Measurements from ENCODE around the gene CFAP161. TPM values are rescaled to one million over a fixed set of nuclear protein-coding genes. Genes with fewer than 3 reads are reported as not detected.

CFAP161 gene
- total and polyA plus RNA-seq, 2 experiments from 2014 or later = 0.13 TPM; not detected in 1

DNA sequence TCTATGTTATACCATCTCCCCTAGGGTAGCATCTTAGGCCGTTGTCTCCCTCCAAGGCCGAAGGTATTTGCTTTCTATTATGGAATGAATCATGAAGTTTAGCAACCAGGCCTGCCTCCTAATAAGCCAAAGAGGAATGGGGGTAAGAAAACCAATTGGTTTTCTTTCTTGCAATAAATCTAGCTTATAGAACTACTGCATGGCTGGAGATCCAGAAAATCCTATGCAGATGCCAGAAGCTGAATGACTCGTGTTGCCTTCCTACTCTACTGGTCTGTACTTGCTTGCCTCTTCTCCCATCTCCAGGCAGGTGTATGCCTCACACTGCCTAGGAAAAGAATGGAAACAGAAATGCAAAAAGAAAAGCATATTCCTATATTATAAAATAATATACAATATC is 31.5 kb downstream of the CFAP161 start:
- no peak overlapping the region for H3K4me2 ChIP-seq
- Mint-ChIP-seq H3K36me3 (ENCODE audit: low read depth) (no peaks in the 10 kb centered on the region), H3K27me3 (ENCODE audit: insufficient read depth, low read depth, poor library complexity) (peaks cover 3% of the 10 kb centered on the region), H3K4me1 (no peaks in the 10 kb centered on the region), H3K9me3 (peaks cover 8% of the 10 kb centered on the region; the same call in 2 of the 3 replicates), H3K4me3 (no peak overlapping the region), H3K27ac (no peak overlapping the region)
- 0 out of 2 replicates have a peak, but pooled peaks cover 3% of the 10 kb centered on the region for H3K9me2 ChIP-seq (ENCODE audit: insufficient read depth)
- H3F3A ChIP-seq (replicated peaks; ENCODE audit: low read depth) = no peaks in the 10 kb centered on the region
- H3K27ac ChIP-seq (ENCODE audit: low read depth) = no peak overlapping the region
- no peaks in the 10 kb centered on the region for H3K36me3 ChIP-seq (ENCODE audit: insufficient read depth)
- H2AFZ ChIP-seq = no peak overlapping the region
- H3K4me1 ChIP-seq (ENCODE audit: insufficient read depth) = no peaks in the 10 kb centered on the region
- H3K27me3 ChIP-seq (ENCODE audit: insufficient read depth) = no peaks in the 10 kb centered on the region
- no peaks in the 10 kb centered on the region for H3K79me2 ChIP-seq (replicated peaks; ENCODE audit: insufficient read depth)
- no peak overlapping the region for H3K4me3 ChIP-seq
- no peaks in the 10 kb centered on the region for H4K20me1 ChIP-seq (replicated peaks; ENCODE audit: insufficient read depth)
- TF ChIP-seq EZH2phosphoT487 (IDR thresholded peaks at IDR 0.05; ENCODE audit: unreplicated experiment) (no peak), EZH2 (IDR thresholded peaks at IDR 0.05; ENCODE audit: low read depth, unreplicated experiment) (no peak), CREB1 (CRISPR knock-in tag; IDR thresholded peaks at IDR 0.05; ENCODE audit: low read depth) (no peak), ZNF462 (CRISPR knock-in tag; IDR thresholded peaks at IDR 0.05) (no peak), NANOG (IDR thresholded peaks at IDR 0.05; ENCODE audit: borderline replicate concordance) (no peak), ZNF114 (CRISPR knock-in tag; IDR thresholded peaks at IDR 0.05) (no peak), POLR2AphosphoS5 (IDR thresholded peaks at IDR 0.05; ENCODE audit: low read depth) (no peak), JUNB (IDR thresholded peaks at IDR 0.05; ENCODE audit: unreplicated experiment) (no peak), STAT1 (IDR thresholded peaks at IDR 0.05; ENCODE audit: unreplicated experiment) (no peak), ZNF331 (CRISPR knock-in tag; IDR thresholded peaks at IDR 0.05; ENCODE audit: low read depth) (no peak)
- TF ChIP-seq, protein P1, sequence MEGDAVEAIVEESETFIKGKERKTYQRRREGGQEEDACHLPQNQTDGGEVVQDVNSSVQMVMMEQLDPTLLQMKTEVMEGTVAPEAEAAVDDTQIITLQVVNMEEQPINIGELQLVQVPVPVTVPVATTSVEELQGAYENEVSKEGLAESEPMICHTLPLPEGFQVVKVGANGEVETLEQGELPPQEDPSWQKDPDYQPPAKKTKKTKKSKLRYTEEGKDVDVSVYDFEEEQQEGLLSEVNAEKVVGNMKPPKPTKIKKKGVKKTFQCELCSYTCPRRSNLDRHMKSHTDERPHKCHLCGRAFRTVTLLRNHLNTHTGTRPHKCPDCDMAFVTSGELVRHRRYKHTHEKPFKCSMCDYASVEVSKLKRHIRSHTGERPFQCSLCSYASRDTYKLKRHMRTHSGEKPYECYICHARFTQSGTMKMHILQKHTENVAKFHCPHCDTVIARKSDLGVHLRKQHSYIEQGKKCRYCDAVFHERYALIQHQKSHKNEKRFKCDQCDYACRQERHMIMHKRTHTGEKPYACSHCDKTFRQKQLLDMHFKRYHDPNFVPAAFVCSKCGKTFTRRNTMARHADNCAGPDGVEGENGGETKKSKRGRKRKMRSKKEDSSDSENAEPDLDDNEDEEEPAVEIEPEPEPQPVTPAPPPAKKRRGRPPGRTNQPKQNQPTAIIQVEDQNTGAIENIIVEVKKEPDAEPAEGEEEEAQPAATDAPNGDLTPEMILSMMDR (conservative IDR thresholded peaks at IDR 0.05; ENCODE audit: low read depth in 2 of 2) = no peak
- TF ChIP-seq, protein P2, sequence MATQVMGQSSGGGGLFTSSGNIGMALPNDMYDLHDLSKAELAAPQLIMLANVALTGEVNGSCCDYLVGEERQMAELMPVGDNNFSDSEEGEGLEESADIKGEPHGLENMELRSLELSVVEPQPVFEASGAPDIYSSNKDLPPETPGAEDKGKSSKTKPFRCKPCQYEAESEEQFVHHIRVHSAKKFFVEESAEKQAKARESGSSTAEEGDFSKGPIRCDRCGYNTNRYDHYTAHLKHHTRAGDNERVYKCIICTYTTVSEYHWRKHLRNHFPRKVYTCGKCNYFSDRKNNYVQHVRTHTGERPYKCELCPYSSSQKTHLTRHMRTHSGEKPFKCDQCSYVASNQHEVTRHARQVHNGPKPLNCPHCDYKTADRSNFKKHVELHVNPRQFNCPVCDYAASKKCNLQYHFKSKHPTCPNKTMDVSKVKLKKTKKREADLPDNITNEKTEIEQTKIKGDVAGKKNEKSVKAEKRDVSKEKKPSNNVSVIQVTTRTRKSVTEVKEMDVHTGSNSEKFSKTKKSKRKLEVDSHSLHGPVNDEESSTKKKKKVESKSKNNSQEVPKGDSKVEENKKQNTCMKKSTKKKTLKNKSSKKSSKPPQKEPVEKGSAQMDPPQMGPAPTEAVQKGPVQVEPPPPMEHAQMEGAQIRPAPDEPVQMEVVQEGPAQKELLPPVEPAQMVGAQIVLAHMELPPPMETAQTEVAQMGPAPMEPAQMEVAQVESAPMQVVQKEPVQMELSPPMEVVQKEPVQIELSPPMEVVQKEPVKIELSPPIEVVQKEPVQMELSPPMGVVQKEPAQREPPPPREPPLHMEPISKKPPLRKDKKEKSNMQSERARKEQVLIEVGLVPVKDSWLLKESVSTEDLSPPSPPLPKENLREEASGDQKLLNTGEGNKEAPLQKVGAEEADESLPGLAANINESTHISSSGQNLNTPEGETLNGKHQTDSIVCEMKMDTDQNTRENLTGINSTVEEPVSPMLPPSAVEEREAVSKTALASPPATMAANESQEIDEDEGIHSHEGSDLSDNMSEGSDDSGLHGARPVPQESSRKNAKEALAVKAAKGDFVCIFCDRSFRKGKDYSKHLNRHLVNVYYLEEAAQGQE (IDR thresholded peaks at IDR 0.05; ENCODE audit: unreplicated experiment) = no peak
- TF ChIP-seq, protein P3, sequence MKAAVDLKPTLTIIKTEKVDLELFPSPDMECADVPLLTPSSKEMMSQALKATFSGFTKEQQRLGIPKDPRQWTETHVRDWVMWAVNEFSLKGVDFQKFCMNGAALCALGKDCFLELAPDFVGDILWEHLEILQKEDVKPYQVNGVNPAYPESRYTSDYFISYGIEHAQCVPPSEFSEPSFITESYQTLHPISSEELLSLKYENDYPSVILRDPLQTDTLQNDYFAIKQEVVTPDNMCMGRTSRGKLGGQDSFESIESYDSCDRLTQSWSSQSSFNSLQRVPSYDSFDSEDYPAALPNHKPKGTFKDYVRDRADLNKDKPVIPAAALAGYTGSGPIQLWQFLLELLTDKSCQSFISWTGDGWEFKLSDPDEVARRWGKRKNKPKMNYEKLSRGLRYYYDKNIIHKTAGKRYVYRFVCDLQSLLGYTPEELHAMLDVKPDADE (IDR thresholded peaks at IDR 0.05) = no peak
- ATAC-seq (no peak), DNase-seq (ENCODE audit: low spot score) (no peak)

All from GM23338 (cell line).